Measurements from ENCODE around the gene NLGN4Y.

The NLGN4Y gene

DNA sequence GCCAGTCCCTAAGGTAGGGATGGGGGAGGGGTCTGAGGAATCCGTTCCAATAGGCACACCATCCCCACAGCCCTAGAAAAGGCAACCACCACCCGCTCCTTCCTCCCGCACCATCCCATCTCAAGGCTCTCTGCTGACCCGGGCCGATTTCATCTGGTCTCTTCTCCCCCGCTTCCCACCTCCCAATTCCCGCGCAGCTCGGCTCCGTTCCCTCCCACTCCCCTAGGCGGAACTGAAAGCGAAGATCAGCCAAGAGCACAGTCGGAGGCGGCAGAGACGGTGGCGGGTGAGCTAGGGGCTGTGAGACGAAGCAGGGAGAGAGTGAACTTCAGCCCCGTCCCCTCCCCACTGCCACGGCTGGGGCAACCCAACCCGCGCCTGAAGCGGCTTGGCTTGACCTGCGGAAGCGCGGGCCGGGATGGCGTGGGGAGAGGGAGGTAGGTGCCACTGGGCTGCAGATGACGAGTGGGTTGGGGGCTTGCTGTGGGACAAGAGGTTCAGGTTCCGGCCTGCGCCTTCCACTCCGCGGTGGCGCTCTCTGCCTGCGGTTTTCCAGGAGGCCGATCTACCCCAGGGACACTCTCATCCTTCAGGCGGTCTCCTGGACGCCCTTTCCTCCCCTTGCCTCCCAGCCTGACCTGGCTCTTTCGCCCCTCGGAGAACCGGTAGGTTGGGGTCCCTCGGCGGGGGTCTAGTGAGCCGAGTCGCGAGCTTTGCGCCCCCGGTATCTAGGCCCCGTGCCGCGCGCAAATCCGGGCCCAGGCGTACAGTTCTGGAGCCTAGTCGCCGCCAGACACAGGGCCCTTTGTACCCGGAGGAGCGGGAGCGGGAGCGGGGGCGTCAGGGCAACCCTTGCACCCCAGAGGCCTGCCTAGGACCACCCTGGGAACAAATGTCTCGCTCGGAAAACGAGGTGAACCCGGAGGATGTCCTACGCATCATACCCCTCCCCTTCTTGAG is at the start of gene NLGN4Y:
TSS of gene NLGN4Y (plus strand) at position 258 of the 960 bp plus-strand sequence. CDS start 97,591 bp downstream, outside the sequence.
- no peak for FAIRE-seq
- DNase-seq (ENCODE audit: insufficient read length, low spot score), result no peak
- TF ChIP-seq POLR2A (IDR thresholded peaks at IDR 0.05; ENCODE audit: low read depth, low read length), result no peak

DNA sequence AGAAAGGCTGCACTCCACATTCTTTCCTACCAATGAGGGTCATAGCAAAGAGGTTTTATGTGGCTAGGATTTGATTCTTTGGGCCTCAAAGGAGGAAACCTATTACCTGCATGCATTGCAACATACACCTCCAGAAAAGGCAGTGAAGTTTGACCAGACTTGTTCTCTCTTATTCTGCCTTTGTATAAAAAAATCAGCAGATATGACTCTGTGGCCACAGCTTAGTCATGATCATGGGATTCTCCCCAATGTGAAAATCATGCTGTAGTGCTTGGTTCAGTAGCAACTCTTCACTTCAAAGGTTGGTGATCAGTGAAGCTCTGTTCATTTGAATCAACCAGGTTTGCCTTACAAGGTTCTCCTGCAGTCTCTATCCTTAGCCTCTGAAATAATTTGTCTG is 38.4 kb upstream of the NLGN4Y start:
- DNase-seq (ENCODE audit: insufficient read length, low spot score), result no peak
- TF ChIP-seq POLR2A (IDR thresholded peaks at IDR 0.05; ENCODE audit: low read depth, low read length), result no peak
- no peak for FAIRE-seq

DNA sequence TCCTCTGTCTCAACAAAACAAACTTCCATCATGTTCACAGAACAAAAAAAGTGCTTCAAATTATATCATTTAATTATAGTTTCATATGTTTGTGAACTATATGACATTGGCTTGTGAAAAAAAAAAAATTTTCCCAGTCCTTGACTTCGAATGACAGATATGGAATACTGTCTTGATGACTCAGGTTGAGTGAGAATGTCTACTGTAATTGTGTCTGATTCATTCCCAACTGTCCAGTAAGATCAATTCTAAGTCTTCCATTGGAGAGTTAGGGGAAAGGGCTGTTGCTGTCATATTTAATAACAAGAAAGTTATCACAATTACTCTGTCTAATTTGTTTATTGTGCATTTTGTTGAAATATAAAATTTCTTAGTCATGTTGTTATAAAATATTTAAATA is 34.1 kb upstream of the NLGN4Y start:
- DNase-seq (ENCODE audit: insufficient read length, low spot score) (no peak), FAIRE-seq (no peak)
- TF ChIP-seq POLR2A (IDR thresholded peaks at IDR 0.05; ENCODE audit: low read depth, low read length), result no peak

DNA sequence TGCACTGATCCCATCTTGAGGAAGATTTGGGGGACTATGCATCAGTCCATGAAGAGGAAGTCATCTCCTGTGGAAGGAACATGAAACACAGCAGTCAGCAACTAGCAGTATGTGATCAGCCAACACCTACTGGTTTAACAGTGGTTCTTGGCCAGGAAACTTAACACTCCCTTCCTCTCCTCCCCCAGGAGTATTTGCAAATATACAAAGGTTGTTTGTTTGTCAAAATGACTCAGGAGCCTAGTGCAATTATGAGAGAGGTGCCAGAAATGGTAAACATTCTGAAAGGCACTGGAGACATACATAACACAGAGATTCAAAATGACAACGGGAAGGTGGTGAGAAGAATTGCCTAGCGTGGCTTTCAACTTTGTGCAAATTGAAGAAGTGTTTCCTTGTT is 26.3 kb upstream of the NLGN4Y start:
- DNase-seq (ENCODE audit: insufficient read length, low spot score) (no peak), FAIRE-seq (no peak)
- no peak for TF ChIP-seq POLR2A (IDR thresholded peaks at IDR 0.05; ENCODE audit: low read depth, low read length)

DNA sequence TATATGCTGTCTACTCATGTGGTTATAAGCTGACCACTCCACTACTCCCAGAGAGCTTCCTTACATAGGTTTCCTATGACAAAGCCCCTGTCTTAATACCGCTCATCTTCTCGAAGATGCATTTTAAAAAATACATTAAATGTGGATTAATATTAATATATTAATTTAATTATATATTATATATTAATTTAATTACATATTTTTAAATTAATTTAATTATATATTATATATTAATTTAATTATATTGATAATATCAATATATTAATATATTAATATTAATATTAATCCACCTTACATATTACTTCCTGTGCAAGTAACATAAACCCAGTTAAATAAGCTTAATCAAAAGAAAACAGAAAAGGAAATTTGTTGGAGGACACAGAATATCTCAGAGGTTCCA is 19.7 kb upstream of the NLGN4Y start:
- FAIRE-seq (no peak), DNase-seq (ENCODE audit: insufficient read length, low spot score) (no peak)
- TF ChIP-seq POLR2A (IDR thresholded peaks at IDR 0.05; ENCODE audit: low read depth, low read length), result no peak

DNA sequence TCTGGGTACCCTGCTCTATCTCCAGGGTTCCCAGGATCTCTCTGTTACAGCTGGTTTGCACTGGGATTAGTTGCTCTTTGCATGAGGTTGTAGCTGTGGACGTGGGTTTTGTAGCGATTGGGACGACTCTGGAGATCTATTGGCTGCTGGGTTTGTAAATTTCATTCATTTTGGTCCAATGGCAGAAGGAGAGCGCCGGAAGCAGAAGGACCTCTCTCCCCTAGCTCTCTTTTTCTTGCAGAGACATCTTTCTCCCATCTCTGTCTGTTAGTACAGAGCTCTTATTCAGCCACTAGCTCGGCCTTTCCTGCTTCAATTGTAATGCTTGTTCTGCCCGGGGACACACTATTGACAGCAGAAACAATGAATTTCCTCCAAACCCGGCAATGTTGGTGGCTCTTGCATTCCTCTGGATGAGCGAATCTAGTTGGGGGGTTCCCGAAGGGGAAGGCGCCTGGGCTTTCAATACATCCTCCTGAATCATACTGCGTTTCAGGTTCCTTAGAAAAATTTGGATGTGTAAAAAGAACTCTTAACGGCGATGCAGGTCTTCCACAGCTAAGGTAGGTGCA is 1.9 kb upstream of the NLGN4Y start:
- FAIRE-seq (no peak), DNase-seq (ENCODE audit: insufficient read length, low spot score) (no peak)
- no peak for TF ChIP-seq POLR2A (IDR thresholded peaks at IDR 0.05; ENCODE audit: low read depth, low read length)

DNA sequence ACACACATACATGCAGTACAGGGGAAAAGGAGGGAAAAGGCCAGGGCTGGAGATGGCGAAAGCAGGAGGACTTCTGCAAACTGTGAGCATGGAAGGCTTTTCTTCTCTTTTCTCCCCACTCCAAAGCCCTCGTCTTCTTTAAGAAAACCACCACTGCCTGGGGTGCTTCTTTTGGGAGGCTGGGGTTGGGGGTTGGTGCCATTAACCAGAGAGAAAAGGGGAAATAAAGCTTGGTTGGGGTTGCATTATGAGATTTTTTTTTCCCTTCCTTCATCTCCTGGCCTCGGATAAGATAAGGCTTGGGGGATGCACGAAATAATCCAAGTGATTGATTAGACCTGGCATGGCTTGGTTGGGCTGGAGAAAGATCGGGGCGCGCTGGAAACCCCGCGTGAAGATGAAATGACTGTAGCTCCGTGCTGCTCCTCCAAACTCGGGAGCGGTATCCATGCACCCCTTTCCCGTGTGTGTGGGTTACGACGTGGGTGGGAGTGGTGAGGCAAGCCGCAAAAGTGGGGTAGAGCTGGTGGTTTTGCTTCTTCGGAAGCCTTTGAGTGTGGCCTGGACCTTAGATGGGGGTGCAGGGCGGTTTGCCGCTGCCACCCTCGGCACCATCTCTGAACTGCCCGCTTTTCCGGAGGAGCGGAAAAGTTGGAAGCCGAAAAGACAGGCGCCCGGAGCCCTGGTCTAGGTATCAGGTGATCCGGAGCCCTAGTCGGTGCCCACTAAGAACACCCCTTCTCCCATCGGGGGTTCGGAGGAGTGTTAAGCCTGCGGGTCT is 648 bp upstream of the NLGN4Y start:
- FAIRE-seq (no peak), DNase-seq (ENCODE audit: insufficient read length, low spot score) (no peak)
- no peak for TF ChIP-seq POLR2A (IDR thresholded peaks at IDR 0.05; ENCODE audit: low read depth, low read length)

DNA sequence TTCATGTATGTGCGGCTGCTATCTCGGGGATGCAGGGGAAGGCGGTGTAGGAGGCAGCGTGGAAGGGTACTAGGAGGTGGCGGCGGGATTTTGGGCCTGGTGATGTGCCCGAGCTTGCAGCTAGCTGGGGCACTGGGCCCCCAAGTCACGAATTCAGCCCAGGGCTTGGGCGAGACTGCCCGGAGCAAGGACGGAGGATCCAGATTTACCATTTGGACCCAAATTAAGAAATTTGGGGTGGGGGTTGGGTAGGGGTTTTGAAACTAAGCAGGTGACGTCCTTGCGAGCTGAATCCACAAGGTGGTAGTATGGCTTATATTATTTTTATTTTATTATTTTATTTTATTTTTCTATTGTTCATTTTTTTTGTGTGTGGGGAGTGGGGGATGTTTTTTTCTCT is 986 bp downstream of the NLGN4Y start:
- TF ChIP-seq POLR2A (IDR thresholded peaks at IDR 0.05; ENCODE audit: low read depth, low read length), result no peak
- FAIRE-seq, result no peak

DNA sequence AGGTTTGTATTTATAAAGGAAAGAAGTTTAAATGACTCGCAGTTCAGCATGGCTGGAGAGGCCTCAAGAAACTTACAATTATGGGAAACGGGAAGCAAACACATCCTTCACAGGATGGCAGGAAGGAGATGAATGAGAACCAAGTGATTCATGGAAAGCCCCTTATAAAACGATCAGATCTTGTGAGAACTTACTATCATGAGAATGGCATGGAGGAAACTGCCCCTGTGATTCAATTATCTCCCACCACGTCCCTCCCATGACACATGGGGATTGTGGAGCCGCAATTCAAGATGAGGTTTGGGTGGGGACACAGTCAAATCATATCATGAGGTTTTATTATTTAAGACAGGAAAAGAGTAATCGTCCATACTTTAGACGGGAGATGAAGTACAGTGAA is 4.0 kb downstream of the NLGN4Y start:
- no peak for TF ChIP-seq POLR2A (IDR thresholded peaks at IDR 0.05; ENCODE audit: low read depth, low read length)
- FAIRE-seq (no peak), DNase-seq (ENCODE audit: insufficient read length, low spot score) (no peak)

More for the DNA sequence above, 986 bp downstream of the NLGN4Y start:
- DNase-seq (ENCODE audit: insufficient read length, low spot score), result no peak

DNA sequence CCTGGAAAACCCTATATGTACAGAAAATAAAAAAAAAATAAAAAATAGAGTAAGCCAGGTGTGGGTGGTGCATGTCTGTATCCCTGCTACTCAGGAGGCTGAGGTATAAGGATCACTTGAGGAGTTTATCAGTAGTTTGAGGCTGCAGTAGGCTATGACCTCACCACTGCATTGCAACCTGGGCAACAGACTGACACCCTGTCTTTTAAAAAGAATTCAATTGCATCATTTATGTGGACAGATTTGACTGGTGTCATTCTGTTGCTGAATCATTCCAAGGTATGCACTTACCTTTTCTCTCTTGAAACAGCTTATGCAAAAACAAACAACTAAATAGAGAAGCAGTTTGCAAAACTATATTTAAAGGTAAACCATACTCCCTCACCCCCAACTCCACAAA is 12.4 kb downstream of the NLGN4Y start:
- TF ChIP-seq POLR2A (IDR thresholded peaks at IDR 0.05; ENCODE audit: low read depth, low read length), result no peak
- FAIRE-seq (no peak), DNase-seq (ENCODE audit: insufficient read length, low spot score) (no peak)

DNA sequence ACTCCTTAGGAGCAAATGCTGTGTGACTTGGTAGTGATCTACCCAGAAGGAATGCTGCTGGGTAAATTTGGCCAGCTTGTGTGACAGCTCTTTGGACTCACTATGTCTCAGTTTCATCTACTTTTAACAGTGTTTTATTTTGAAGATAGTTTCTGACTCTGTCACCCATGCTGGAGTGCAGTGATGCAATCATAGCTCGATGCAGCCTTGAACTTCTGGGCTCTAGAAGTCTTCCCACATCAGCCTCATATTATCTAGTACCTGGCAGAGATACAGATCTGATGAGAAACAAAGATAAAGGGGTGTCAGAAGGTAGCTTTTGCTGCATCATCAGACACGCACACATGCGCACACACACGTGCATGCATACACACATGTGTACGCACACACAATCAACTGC is 19.2 kb downstream of the NLGN4Y start:
- FAIRE-seq, result no peak
- no peak for TF ChIP-seq POLR2A (IDR thresholded peaks at IDR 0.05; ENCODE audit: low read depth, low read length)
- no peak for DNase-seq (ENCODE audit: insufficient read length, low spot score)

DNA sequence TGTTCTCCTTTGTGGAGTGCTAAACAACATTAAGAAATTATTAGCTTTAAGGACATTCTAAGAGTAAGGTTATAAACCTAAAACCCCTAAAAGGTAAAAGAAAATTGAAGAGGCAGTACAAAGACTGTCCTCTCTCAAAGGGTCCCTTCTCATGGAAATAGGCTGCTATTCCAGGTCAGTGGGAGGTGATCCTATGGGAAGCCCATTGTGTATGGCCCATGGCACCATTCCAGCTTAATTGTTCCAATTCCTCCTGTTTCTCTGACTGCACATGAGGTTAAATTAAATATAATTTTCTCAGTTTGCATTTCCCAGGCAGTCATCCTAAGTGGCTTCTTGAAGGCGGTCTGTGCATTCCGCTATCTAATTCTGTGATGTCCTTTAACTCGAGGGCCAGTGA is 57.0 kb downstream of the NLGN4Y start:
- DNase-seq (ENCODE audit: insufficient read length, low spot score), result no peak
- TF ChIP-seq POLR2A (IDR thresholded peaks at IDR 0.05; ENCODE audit: low read depth, low read length), result no peak
- no peak for FAIRE-seq

DNA sequence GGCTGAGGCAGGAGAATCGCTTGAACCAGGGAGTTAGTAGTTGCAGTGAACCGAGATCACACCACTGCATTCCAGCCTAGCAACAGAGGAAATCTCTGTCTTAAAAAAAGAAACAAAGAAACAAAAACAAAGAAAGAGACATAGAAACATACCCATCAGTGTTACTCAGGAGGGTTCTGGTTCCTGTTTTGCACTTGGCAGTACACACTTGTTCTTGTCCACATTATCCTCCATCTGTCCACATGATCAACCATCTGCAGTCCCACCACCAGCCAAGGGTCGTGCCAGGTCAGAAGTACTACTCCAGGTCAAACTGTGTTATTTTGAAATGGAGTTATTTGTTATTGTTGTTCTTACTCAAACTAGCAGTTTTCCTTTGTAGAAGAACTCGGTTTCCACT is 62.4 kb downstream of the NLGN4Y start:
- no peak for FAIRE-seq
- DNase-seq (ENCODE audit: insufficient read length, low spot score), result no peak
- TF ChIP-seq POLR2A (IDR thresholded peaks at IDR 0.05; ENCODE audit: low read depth, low read length), result no peak

DNA sequence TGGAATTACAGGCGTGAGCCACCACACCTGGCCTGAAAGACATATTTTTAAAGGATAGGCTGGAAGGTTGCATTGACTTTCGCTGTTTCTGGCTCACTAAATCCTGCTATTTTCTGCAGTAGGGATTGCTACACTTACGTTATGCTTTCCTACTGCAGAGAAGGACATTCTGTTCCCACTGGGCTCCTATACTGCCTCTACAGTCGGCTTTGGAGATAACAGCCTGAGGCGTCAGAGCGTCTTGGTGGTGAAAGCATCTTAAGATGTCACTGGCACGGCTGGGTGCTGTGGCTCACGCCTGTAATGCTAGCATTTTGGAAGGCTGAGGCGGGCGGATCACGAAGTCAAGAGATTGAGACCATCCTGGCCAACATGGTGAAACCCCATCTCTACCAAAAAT is 77.0 kb downstream of the NLGN4Y start:
- FAIRE-seq (no peak), DNase-seq (ENCODE audit: insufficient read length, low spot score) (no peak)
- TF ChIP-seq POLR2A (IDR thresholded peaks at IDR 0.05; ENCODE audit: low read depth, low read length), result no peak

Data from H54 (cell line).